ENCODE data around the gene FLOT2.

GRCh38 chr17:28871056-28871579, 26.4 kb downstream of the FLOT2 start:
- TF ChIP-seq ELF4 (IDR thresholded peaks at IDR 0.05), result no peak
- no peak for TF ChIP-seq LEF1 (IDR thresholded peaks at IDR 0.05; ENCODE audit: borderline replicate concordance)
- TF ChIP-seq BHLHE40 (IDR thresholded peaks at IDR 0.05; ENCODE audit: borderline replicate concordance), result no peak
- no peak for TF ChIP-seq SUZ12 (IDR thresholded peaks at IDR 0.05)
- no peak for TF ChIP-seq HDGF (IDR thresholded peaks at IDR 0.05; ENCODE audit: borderline replicate concordance)
- TF ChIP-seq FOXK2 (IDR thresholded peaks at IDR 0.05), result no peak
- no peak for TF ChIP-seq SP1 (IDR thresholded peaks at IDR 0.05)

All from HEK293T (cell line).